ENCODE measurements around the gene COMT.

- TF ChIP-seq POLR2A (IDR thresholded peaks at IDR 0.05) (no peak), EP300 (IDR thresholded peaks at IDR 0.05) (no peak), CTCF (IDR thresholded peaks at IDR 0.05) (no peak), POLR2AphosphoS5 (IDR thresholded peaks at IDR 0.05) (no peak)
These were observed 59.6 kb downstream of the COMT start for GRCh38 chr22:20001082-20001638.
